IMR-90 (cell line): ENCODE measurements around the gene PPP1R8. TPM values are rescaled to one million over a fixed set of nuclear protein-coding genes. Genes with fewer than 3 reads are reported as not detected.

Experiments
- ATAC-seq: fragments of 200-7000 bp; cut with Tn5 transposase; 2 replicates; pipeline ENCODE4 v1.9.1; 2020; ENCODE audit warnings: low read depth, mild to moderate bottlenecking, moderate library complexity
- BruUV-seq: library from RNA; stranded (reverse); fragments of 400-500 nt; replicated peaks from 2 replicates; lab custom pipeline; 2021; lab: Mats Ljungman, UMichigan
- CTCF ChIA-PET: fragments of 300-600 bp; formaldehyde crosslinking; extraction: SDS; loops from one replicate; lab custom pipeline; 2021; ENCODE audit warnings: antibody characterized with exemption; lab: Yijun Ruan, JAX
- POLR2A ChIA-PET: fragments of 300-600 bp; sonication (Branson Sonifier 250); formaldehyde crosslinking; loops from one replicate; lab custom pipeline; 2022; ENCODE audit warnings: antibody characterized with exemption; ENCODE audit not compliant: unreplicated experiment; lab: Charles Lee
- DNase-seq: peaks from one replicate; pipeline ENCODE4 v3.0.0; 2013
- H2AFZ ChIP-seq: replicated peaks from 2 replicates; pipeline ENCODE3; 2013; ENCODE audit warnings: low read length, mild to moderate bottlenecking; ENCODE audit not compliant: poor library complexity
- H2AK5ac ChIP-seq: 2 replicates; pipeline ENCODE4 v1.6.1; 2013; ENCODE audit warnings: low read depth, low read length, inconsistent platforms
- H2AK9ac ChIP-seq: replicated peaks from 2 replicates; pipeline ENCODE3; 2013; ENCODE audit warnings: mild to moderate bottlenecking, low read depth, low read length, moderate library complexity; ENCODE audit not compliant: poor library complexity
- H2BK120ac ChIP-seq: 2 replicates; pipeline ENCODE4 v1.6.1; 2013; ENCODE audit warnings: low read depth, low read length, inconsistent platforms
- H2BK15ac ChIP-seq: 3 replicates; pipeline ENCODE4 v1.6.1; 2013; ENCODE audit warnings: low read depth, low read length, inconsistent platforms
- H2BK20ac ChIP-seq: 2 replicates; pipeline ENCODE4 v1.6.1; 2013; ENCODE audit warnings: low read depth, mild to moderate bottlenecking, inconsistent platforms, low read length, moderate library complexity
- H2BK5ac ChIP-seq: 2 replicates; pipeline ENCODE4 v1.6.1; 2013; ENCODE audit warnings: mild to moderate bottlenecking, low read depth, low read length, inconsistent platforms; ENCODE audit not compliant: poor library complexity, severe bottlenecking
- H3K14ac ChIP-seq: replicated peaks from 2 replicates; pipeline ENCODE4 v1.6.1; 2013; ENCODE audit warnings: low read depth, low read length, inconsistent platforms
- H3K18ac ChIP-seq: 2 replicates; pipeline ENCODE4 v1.6.1; 2013; ENCODE audit warnings: low read depth, low read length, control low read depth
- H3K23ac ChIP-seq: 2 replicates; pipeline ENCODE4 v1.6.1; 2013; ENCODE audit warnings: low read depth, low read length, inconsistent platforms
- H3K27ac ChIP-seq: 2 replicates; pipeline ENCODE4 v1.5.1; 2013; ENCODE audit warnings: mild to moderate bottlenecking, control low read depth, low read length; ENCODE audit not compliant: insufficient read depth
- H3K27me3 ChIP-seq: 2 replicates; pipeline ENCODE4 v1.6.1; 2013; ENCODE audit warnings: low read length; ENCODE audit not compliant: control insufficient read depth, insufficient read depth
- H3K36me3 ChIP-seq: 2 replicates; pipeline ENCODE4 v1.6.1; 2013; ENCODE audit warnings: low read length, mixed read lengths; ENCODE audit not compliant: control insufficient read depth, insufficient read depth
- H3K4ac ChIP-seq: 2 replicates; pipeline ENCODE4 v1.6.1; 2013; ENCODE audit warnings: low read depth, low read length, inconsistent platforms
- H3K4me1 ChIP-seq: 2 replicates; pipeline ENCODE4 v1.6.1; 2013; ENCODE audit warnings: low read length, mixed read lengths; ENCODE audit not compliant: control insufficient read depth, insufficient read depth
- H3K4me2 ChIP-seq: 2 replicates; pipeline ENCODE4 v1.6.1; 2013; ENCODE audit warnings: low read depth, mild to moderate bottlenecking, control low read depth, low read length, moderate library complexity
- H3K4me3 ChIP-seq: 2 replicates; pipeline ENCODE4 v1.5.1; 2013; ENCODE audit warnings: low read depth, mild to moderate bottlenecking, control low read depth, low read length, moderate library complexity; ENCODE audit not compliant: insufficient read depth
- H3K56ac ChIP-seq: 2 replicates; pipeline ENCODE4 v1.6.1; 2013; ENCODE audit warnings: low read length, inconsistent platforms; ENCODE audit not compliant: insufficient read depth; ENCODE audit errors: extremely low read depth
- H3K79me1 ChIP-seq, 2 experiments: 2 replicates each; pipeline ENCODE4 v1.6.1; 2013; ENCODE audit warnings: low read length in 2 of 2, inconsistent platforms in 1 of 2, low read depth in 1 of 2
- H3K9ac ChIP-seq: 2 replicates; pipeline ENCODE4 v1.6.1; 2013; ENCODE audit warnings: low read depth, low read length, control low read depth
- H3K9me1 ChIP-seq: 2 replicates; pipeline ENCODE4 v1.6.1; 2013; ENCODE audit warnings: low read length, inconsistent platforms; ENCODE audit not compliant: insufficient read depth
- H3K9me3 ChIP-seq: 2 replicates; pipeline ENCODE4 v1.6.1; 2013; ENCODE audit warnings: low read length; ENCODE audit not compliant: control insufficient read depth, insufficient read depth
- H4K20me1 ChIP-seq: 2 replicates; pipeline ENCODE4 v1.6.1; 2013; ENCODE audit warnings: low read length, inconsistent platforms; ENCODE audit not compliant: insufficient read depth
- H4K5ac ChIP-seq: 2 replicates; pipeline ENCODE4 v1.6.1; 2013; ENCODE audit warnings: mild to moderate bottlenecking, low read depth, low read length, control low read depth
- H4K8ac ChIP-seq, 2 experiments: 2 replicates each; pipeline ENCODE4 v1.6.1; 2013; ENCODE audit warnings: low read depth in 2 of 2, low read length in 2 of 2, control low read depth in 1 of 2, inconsistent platforms in 1 of 2
- H4K91ac ChIP-seq: 2 replicates; pipeline ENCODE4 v1.6.1; 2013; ENCODE audit warnings: low read depth, low read length, inconsistent platforms; ENCODE audit not compliant: insufficient read depth
- BHLHE40 ChIP-seq: fragments of 150-350 bp; IDR thresholded peaks from 2 replicates; pipeline ENCODE4 v1.6.1; 2016; ENCODE audit warnings: mild to moderate bottlenecking, low read depth, low read length
- CEBPB ChIP-seq: IDR thresholded peaks from 2 replicates; pipeline ENCODE4 v1.6.1; 2012; ENCODE audit warnings: low read depth, low read length, improper control_type of control experiment
- ELK1 ChIP-seq: fragments of 150-350 bp; IDR thresholded peaks from 2 replicates; pipeline ENCODE4 v1.6.1; 2016; ENCODE audit warnings: low read depth, mild to moderate bottlenecking, low read length, moderate library complexity, borderline replicate concordance
- FOS ChIP-seq: fragments of 150-350 bp; IDR thresholded peaks from 2 replicates; pipeline ENCODE4 v1.6.1; 2016; ENCODE audit warnings: low read depth, low read length
- MAZ ChIP-seq: IDR thresholded peaks from 2 replicates; pipeline ENCODE4 v1.6.1; 2012; ENCODE audit warnings: low read depth, mild to moderate bottlenecking, low read length, improper control_type of control experiment, moderate library complexity, borderline replicate concordance
- MXI1 ChIP-seq: IDR thresholded peaks from 2 replicates; pipeline ENCODE4 v1.6.1; 2012; ENCODE audit warnings: low read depth, mild to moderate bottlenecking, low read length, moderate library complexity, borderline replicate concordance
- POLR2A ChIP-seq: IDR thresholded peaks from 2 replicates; pipeline ENCODE4 v1.6.1; 2012; ENCODE audit warnings: mild to moderate bottlenecking, low read depth, low read length
- RCOR1 ChIP-seq: IDR thresholded peaks from 2 replicates; pipeline ENCODE4 v1.6.1; 2012; ENCODE audit warnings: mild to moderate bottlenecking, low read length, improper control_type of control experiment; ENCODE audit not compliant: insufficient replicate concordance
- USF2 ChIP-seq: fragments of 150-350 bp; IDR thresholded peaks from 2 replicates; pipeline ENCODE4 v1.6.1; 2017; ENCODE audit warnings: mild to moderate bottlenecking, antibody characterized with exemption, low read length, low read depth
- WGBS, 2 experiments: methylation state at CpG; one replicate each; pipeline versions ENCODE4 v1.1.5 to v1.1.7; 2013; ENCODE audit warnings: missing lambda C conversion rate in 2 of 2; ENCODE audit not compliant: insufficient read length in 1 of 2; ENCODE audit errors: extremely low coverage in 2 of 2; 5-methylcytosine and 5-hydroxymethylcytosine counted together
- dilution Hi-C: fragments of 300-500 bp; cut with HindIII; formaldehyde crosslinking; loops from one replicate; pipeline ENCODE4 v1.14.3; 2018; ENCODE audit warnings: low sequenced_read_pairs; ENCODE audit not compliant: unreplicated experiment
- in situ Hi-C: fragments of 300-500 bp; cut with MboI; formaldehyde crosslinking; loops from 3 replicates; pipeline ENCODE4 v1.14.3; 2019; ENCODE audit warnings: low sequenced_read_pairs, inconsistent platforms, mixed read lengths
- intact Hi-C: fragments of 100-400 bp; cut with micrococcal nuclease; formaldehyde crosslinking; loops from 2 replicates; pipeline ENCODE4 v1.10.0; 2022
- polyA plus RNA-seq, 3 experiments: library from polyadenylated mRNA; depleted of rRNA; stranded (reverse); fragments of >200 nt; gene quantifications; 2 replicates each; pipeline ENCODE4 v1.2.3, GENCODE V29; 2012; ENCODE audit warnings: low replicate concordance in 1 of 3
- total RNA-seq: library from RNA; depleted of rRNA; stranded (reverse); fragments of >200 nt; gene quantifications from 2 replicates; pipeline ENCODE4 v1.2.3, GENCODE V29; 2012

PPP1R8 gene
- total and polyA plus RNA-seq, 2 of the 4 experiments (the other 2 are of a cell fraction), result 53.8 to 80.1 TPM

- DNase-seq, result no peak
- TF ChIP-seq ELK1 (no peak), MAZ (no peak), RCOR1 (no peak), USF2 (no peak), FOS (no peak), POLR2A (no peak), BHLHE40 (no peak), CEBPB (no peak), MXI1 (no peak)
- intact Hi-C loops (loop anchor here (5.0 kb wide), 1 partner anchor 205 kb away; no protein-coding TSS in a partner anchor), in situ Hi-C loops (loop anchor here (5.0 to 25.0 kb wide), 2 partner anchors 120 to 350 kb away; no protein-coding TSS in a partner anchor), dilution Hi-C loops (no loop called here)
- peak overlapping the region; percentile 59 for H2BK120ac ChIP-seq
- H2BK15ac ChIP-seq, result peak overlapping the region; percentile 78; the same call in 1 of the 3 replicates
- H3K4me2 ChIP-seq, result no peak overlapping the region
- no peaks in the 10 kb centered on the region for H3K79me1 ChIP-seq
- H3K18ac ChIP-seq, result no peak overlapping the region
- no peak overlapping the region for H3K23ac ChIP-seq
- WGBS, 2 experiments, result 100% methylated on average over 2 of the region's 3 CpGs; no CpG with 5 or more reads in 1 of the 2 experiments
- peak overlapping the region; percentile 83 for H2AK5ac ChIP-seq
- H4K91ac ChIP-seq, result peak overlapping the region; percentile 81; the same call in 1 of the 2 replicates
- H3K36me3 ChIP-seq, result no peaks in the 10 kb centered on the region
- no peak overlapping the region for H3K4ac ChIP-seq
- H3K4me1 ChIP-seq, result peaks cover 11% of the 10 kb centered on the region
- no peak overlapping the region for H4K8ac ChIP-seq
- no peaks in the 10 kb centered on the region for H4K20me1 ChIP-seq
- BruUV-seq, result no TSS peak
- no peaks in the 10 kb centered on the region for H3K9me3 ChIP-seq
- no peak overlapping the region for H2BK5ac ChIP-seq
- no peak overlapping the region for H2AK9ac ChIP-seq
- H2BK20ac ChIP-seq, result no peak overlapping the region
- ChIA-PET CTCF (no interaction called here), POLR2A (no interaction called here)
- H3K9me1 ChIP-seq, result peaks cover 13% of the 10 kb centered on the region
- H3K27me3 ChIP-seq, result no peaks in the 10 kb centered on the region
- H3K9ac ChIP-seq, result no peak overlapping the region
- no peak overlapping the region for H3K56ac ChIP-seq
- no peak for ATAC-seq
- H3K14ac ChIP-seq, result 0 out of 2 replicates have a peak overlapping the region, but pooled peaks have one; percentile 36
- H3K27ac ChIP-seq, result no peak overlapping the region
- no peak overlapping the region for H3K4me3 ChIP-seq
- H4K5ac ChIP-seq, result no peak overlapping the region
- peak overlapping the region; percentile 13 for H2AFZ ChIP-seq
Observed at GRCh38 chr1:27862004-27862403, 31.4 kb downstream of the PPP1R8 start.
